Fibroblast of lung (primary cell): ENCODE measurements around the gene HAND1. TPM values are rescaled to one million over a fixed set of nuclear protein-coding genes. Genes with fewer than 3 reads are reported as not detected.

Experiments used
- DNase-seq, 2 donors: peaks; one replicate each; pipeline versions ENCODE4 v3.0.0 to v3.0.0-alpha.2; 2010; ENCODE audit warnings: low read depth in 2 of 2
- H2AFZ ChIP-seq: 2 replicates; pipeline ENCODE4 v1.5.1; 2012; ENCODE audit warnings: low read length, control low read depth, inconsistent platforms
- H3K27ac ChIP-seq: 2 replicates; pipeline ENCODE4 v1.5.1; 2011; ENCODE audit warnings: low read length, control low read depth; ENCODE audit not compliant: insufficient read depth
- H3K27me3 ChIP-seq: 2 replicates; pipeline ENCODE4 v1.5.1; 2011; ENCODE audit warnings: mild to moderate bottlenecking, low read length; ENCODE audit not compliant: control insufficient read depth, insufficient read depth
- H3K36me3 ChIP-seq: 2 replicates; pipeline ENCODE4 v1.5.1; 2011; ENCODE audit warnings: low read length; ENCODE audit not compliant: control insufficient read depth, insufficient read depth
- H3K4me1 ChIP-seq: 2 replicates; pipeline ENCODE4 v1.5.1; 2011; ENCODE audit warnings: low read length; ENCODE audit not compliant: control insufficient read depth, insufficient read depth; ENCODE audit errors: extremely low read depth
- H3K4me2 ChIP-seq: 2 replicates; pipeline ENCODE4 v1.5.1; 2011; ENCODE audit warnings: low read length, control low read depth; ENCODE audit not compliant: insufficient read depth; ENCODE audit errors: extremely low read depth
- H3K4me3 ChIP-seq, 4 experiments: fragments of 200-600 bp in 1 of 4; sonication (generic) in 1 of 4; replicated peaks in 1 of 4; 2 replicates each; pipeline ENCODE4 v1.5.1; 2011 to 2016; ENCODE audit warnings: low read length in 4 of 4, low read depth in 3 of 4, mild to moderate bottlenecking in 3 of 4, control low read depth in 2 of 4, inconsistent platforms in 1 of 4, mixed read lengths in 1 of 4; ENCODE audit not compliant: insufficient read depth in 1 of 4; ENCODE audit errors: control extremely low read depth in 1 of 4
- H3K79me2 ChIP-seq: 2 replicates; pipeline ENCODE4 v1.5.1; 2012; ENCODE audit warnings: mild to moderate bottlenecking, low read length, inconsistent platforms; ENCODE audit not compliant: control insufficient read depth, insufficient read depth
- H3K9ac ChIP-seq: 2 replicates; pipeline ENCODE4 v1.5.1; 2011; ENCODE audit warnings: mild to moderate bottlenecking, low read length, control low read depth; ENCODE audit not compliant: insufficient read depth
- H3K9me3 ChIP-seq: 2 replicates; pipeline ENCODE4 v1.5.1; 2012; ENCODE audit warnings: low read depth, low read length; ENCODE audit not compliant: control insufficient read depth, insufficient read depth
- H4K20me1 ChIP-seq: 2 replicates; pipeline ENCODE4 v1.5.1; 2011; ENCODE audit warnings: low read length; ENCODE audit not compliant: control insufficient read depth, insufficient read depth; ENCODE audit errors: extremely low read depth
- EZH2 ChIP-seq: IDR thresholded peaks from 2 replicates; pipeline ENCODE4 v1.5.1; 2012; ENCODE audit warnings: low read length, control low read depth, mild to moderate bottlenecking; ENCODE audit errors: missing control alignments
- polyA plus RNA-seq, 2 donors: library from polyadenylated mRNA; depleted of rRNA in 1 of 2; stranded (reverse) in 1 of 2; unstranded in 1 of 2; fragments of >200 nt; gene quantifications; 2 replicates each; pipeline ENCODE4 v1.2.1, GENCODE V29; 2011 to 2012; ENCODE audit warnings: missing spikeins in 1 of 2
- total RNA-seq: library from RNA; depleted of rRNA; stranded (reverse); fragments of >200 nt; gene quantifications from 2 replicates; pipeline ENCODE4 v1.2.1, GENCODE V29; 2014
- TF ChIP-seq, protein P1 (sequence below), 2 donors: IDR thresholded peaks in 1 of 2; conservative IDR thresholded peaks in 1 of 2; 1 replicate in 1 of 2; 2 replicates in 1 of 2; pipeline ENCODE4 v1.5.1; 2011 to 2012; ENCODE audit warnings: low read length in 2 of 2, control low read depth in 1 of 2, inconsistent platforms in 1 of 2, low read depth in 1 of 2, mild to moderate bottlenecking in 1 of 2

The HAND1 gene
- total and polyA plus RNA-seq, 2 donors (not counting 1 experiment from before 2014, with no cell fraction given) = not detected

DNA sequence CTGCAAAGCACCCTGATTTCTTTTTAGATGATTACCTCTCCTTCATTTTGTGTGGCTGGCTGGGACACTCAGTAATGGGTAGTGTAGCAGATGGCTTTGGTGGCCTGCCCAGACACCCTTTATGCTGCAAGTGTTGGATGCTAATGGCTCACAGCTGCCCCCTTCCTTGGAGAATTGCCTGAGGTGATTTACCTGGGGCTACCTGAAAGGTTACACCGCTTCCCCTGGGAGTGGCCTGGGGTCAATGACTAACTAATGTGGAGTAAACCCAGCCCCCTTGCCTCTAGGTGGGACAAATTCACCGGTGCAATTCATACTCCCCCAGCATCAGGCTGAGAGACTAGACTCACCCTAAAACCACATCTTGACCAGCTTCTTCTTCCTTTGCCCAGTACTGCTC is 23.5 kb upstream of the HAND1 start:
- H3K27ac ChIP-seq = no peak overlapping the region
- no peaks in the 10 kb centered on the region for H4K20me1 ChIP-seq
- H3K36me3 ChIP-seq = no peaks in the 10 kb centered on the region
- H3K4me1 ChIP-seq = no peaks in the 10 kb centered on the region
- no peak overlapping the region for H3K4me2 ChIP-seq
- no peak for DNase-seq
- H3K9me3 ChIP-seq = no peaks in the 10 kb centered on the region
- H3K79me2 ChIP-seq = no peaks in the 10 kb centered on the region
- H2AFZ ChIP-seq = no peak overlapping the region
- no peak overlapping the region for H3K9ac ChIP-seq
- TF ChIP-seq, protein P1, sequence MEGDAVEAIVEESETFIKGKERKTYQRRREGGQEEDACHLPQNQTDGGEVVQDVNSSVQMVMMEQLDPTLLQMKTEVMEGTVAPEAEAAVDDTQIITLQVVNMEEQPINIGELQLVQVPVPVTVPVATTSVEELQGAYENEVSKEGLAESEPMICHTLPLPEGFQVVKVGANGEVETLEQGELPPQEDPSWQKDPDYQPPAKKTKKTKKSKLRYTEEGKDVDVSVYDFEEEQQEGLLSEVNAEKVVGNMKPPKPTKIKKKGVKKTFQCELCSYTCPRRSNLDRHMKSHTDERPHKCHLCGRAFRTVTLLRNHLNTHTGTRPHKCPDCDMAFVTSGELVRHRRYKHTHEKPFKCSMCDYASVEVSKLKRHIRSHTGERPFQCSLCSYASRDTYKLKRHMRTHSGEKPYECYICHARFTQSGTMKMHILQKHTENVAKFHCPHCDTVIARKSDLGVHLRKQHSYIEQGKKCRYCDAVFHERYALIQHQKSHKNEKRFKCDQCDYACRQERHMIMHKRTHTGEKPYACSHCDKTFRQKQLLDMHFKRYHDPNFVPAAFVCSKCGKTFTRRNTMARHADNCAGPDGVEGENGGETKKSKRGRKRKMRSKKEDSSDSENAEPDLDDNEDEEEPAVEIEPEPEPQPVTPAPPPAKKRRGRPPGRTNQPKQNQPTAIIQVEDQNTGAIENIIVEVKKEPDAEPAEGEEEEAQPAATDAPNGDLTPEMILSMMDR (conservative IDR thresholded peaks at IDR 0.05 in 1 of 2, IDR thresholded peaks at IDR 0.05 in 1 of 2; ENCODE audit: low read depth in 1 of 2, low read length in 2 of 2) = no peak
- no peak for TF ChIP-seq EZH2
- H3K27me3 ChIP-seq = peaks cover 9% of the 10 kb centered on the region
- H3K4me3 ChIP-seq = no peak overlapping the region

DNA sequence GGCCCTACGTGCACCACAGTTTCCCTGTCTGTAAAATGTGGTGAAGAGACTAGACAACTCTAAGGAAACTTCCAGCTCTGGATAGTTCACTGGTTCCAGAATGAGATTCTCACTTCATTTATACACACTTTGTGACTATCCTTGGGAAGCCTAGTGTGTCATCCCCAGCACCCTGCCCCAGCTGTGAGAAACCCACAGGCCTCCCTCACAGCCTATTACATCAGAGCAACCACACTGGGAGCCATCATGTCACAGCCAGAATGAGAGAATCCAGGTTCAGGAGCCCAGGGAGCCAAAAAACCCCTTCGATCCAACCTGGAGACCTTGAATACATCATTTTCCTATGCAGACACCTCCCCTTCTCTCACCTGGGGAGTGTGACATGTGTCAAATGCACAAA is 21.0 kb upstream of the HAND1 start:
- H3K27ac ChIP-seq = no peak overlapping the region
- TF ChIP-seq, protein P1 (conservative IDR thresholded peaks at IDR 0.05 in 1 of 2, IDR thresholded peaks at IDR 0.05 in 1 of 2; ENCODE audit: low read depth in 1 of 2, low read length in 2 of 2) = no peak
- no peak for TF ChIP-seq EZH2
- H3K4me1 ChIP-seq = no peaks in the 10 kb centered on the region
- H3K9ac ChIP-seq = no peak overlapping the region
- no peak overlapping the region for H3K4me2 ChIP-seq
- DNase-seq = no peak
- H3K79me2 ChIP-seq = no peaks in the 10 kb centered on the region
- no peak overlapping the region for H2AFZ ChIP-seq
- no peaks in the 10 kb centered on the region for H4K20me1 ChIP-seq
- peaks cover 8% of the 10 kb centered on the region for H3K27me3 ChIP-seq
- H3K36me3 ChIP-seq = no peaks in the 10 kb centered on the region
- H3K9me3 ChIP-seq = no peaks in the 10 kb centered on the region
- no peak overlapping the region for H3K4me3 ChIP-seq

DNA sequence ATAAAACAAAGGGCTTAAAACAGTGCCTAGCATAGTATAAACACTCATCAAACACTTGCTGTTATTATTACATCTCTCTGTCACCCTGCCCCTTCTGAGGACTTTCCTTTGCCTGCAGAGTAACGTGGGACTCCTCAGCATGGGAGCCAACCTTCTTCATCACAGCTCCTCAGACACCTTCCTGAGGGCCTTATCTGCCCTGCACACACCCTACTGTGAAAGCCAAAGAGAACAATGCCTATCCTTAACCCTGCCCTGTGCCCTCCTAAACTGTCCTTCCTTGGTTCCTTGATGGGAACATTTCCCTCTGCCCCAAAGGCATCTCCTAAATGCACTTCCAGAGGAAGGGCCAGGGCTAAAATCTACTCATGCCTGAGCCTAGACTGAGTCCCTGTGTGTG is 20.6 kb upstream of the HAND1 start:
- DNase-seq = no peak
- TF ChIP-seq, protein P1 (conservative IDR thresholded peaks at IDR 0.05 in 1 of 2, IDR thresholded peaks at IDR 0.05 in 1 of 2; ENCODE audit: low read depth in 1 of 2, low read length in 2 of 2) = no peak
- H3K27me3 ChIP-seq = peaks cover 8% of the 10 kb centered on the region

More for the DNA sequence above, 20.6 kb upstream of the HAND1 start:
- Histone ChIP-seq H2AFZ (no peak overlapping the region), H3K79me2 (no peaks in the 10 kb centered on the region), H3K36me3 (no peaks in the 10 kb centered on the region), H3K9ac (no peak overlapping the region), H3K4me3 (no peak overlapping the region), H3K4me2 (no peak overlapping the region), H4K20me1 (no peaks in the 10 kb centered on the region), H3K4me1 (no peaks in the 10 kb centered on the region), H3K27ac (no peak overlapping the region), H3K9me3 (no peaks in the 10 kb centered on the region)
